ENCODE data around the gene CAMSAP2.

DNA sequence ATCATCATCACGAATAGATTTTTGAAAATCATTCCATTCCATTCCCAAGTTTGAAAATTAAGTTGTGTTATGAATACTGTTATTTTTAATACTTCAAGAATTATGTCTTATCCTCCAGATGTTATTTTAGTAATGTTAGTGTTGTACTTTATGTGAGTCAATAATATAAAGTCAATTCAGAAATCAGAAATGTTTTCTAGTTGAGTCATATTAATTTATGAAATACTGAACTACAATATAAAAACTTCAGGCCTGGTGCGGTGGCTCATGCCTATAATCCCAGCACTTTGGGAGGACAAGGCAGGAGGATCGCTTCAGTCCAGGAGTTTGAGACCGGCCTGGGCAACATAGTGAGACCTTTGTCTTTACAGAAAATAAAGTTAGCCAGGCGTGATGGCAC, 95.7 kb downstream of the CAMSAP2 start:
- TF ChIP-seq, protein P1, sequence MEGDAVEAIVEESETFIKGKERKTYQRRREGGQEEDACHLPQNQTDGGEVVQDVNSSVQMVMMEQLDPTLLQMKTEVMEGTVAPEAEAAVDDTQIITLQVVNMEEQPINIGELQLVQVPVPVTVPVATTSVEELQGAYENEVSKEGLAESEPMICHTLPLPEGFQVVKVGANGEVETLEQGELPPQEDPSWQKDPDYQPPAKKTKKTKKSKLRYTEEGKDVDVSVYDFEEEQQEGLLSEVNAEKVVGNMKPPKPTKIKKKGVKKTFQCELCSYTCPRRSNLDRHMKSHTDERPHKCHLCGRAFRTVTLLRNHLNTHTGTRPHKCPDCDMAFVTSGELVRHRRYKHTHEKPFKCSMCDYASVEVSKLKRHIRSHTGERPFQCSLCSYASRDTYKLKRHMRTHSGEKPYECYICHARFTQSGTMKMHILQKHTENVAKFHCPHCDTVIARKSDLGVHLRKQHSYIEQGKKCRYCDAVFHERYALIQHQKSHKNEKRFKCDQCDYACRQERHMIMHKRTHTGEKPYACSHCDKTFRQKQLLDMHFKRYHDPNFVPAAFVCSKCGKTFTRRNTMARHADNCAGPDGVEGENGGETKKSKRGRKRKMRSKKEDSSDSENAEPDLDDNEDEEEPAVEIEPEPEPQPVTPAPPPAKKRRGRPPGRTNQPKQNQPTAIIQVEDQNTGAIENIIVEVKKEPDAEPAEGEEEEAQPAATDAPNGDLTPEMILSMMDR (conservative IDR thresholded peaks at IDR 0.05; ENCODE audit: low read depth, low read length): no peak
- TF ChIP-seq EZH2 (IDR thresholded peaks at IDR 0.05; ENCODE audit: low read length, unreplicated experiment): no peak
